Peyer's patch (tissue), 4 donors: ENCODE measurements around the gene SAFB.

Experiments
- CTCF ChIP-seq, 6 experiments: fragments of 450-650 bp in 4 of 6; fragments of 200-600 bp in 2 of 6; sonication (generic) in 1 of 6; IDR thresholded peaks; one replicate each; pipeline ENCODE4 v1.5.1; 2017 to 2019; ENCODE audit warnings: antibody characterized with exemption in 6 of 6, mild to moderate bottlenecking in 3 of 6, moderate library complexity in 1 of 6
- POLR2A ChIP-seq, 2 donors: fragments of 450-650 bp; IDR thresholded peaks; one replicate each; pipeline ENCODE4 v1.5.1; 2017; ENCODE audit warnings: antibody characterized with exemption in 2 of 2, mild to moderate bottlenecking in 2 of 2, moderate library complexity in 2 of 2

GRCh38 chr19:5674714-5675113 lies 51.8 kb downstream of the SAFB start:
- no peak for TF ChIP-seq CTCF (IDR thresholded peaks at IDR 0.05)
- TF ChIP-seq POLR2A (IDR thresholded peaks at IDR 0.05), result no peak
